ENCODE results near the gene THRB. TPM values are rescaled to one million over a fixed set of nuclear protein-coding genes. Genes with fewer than 3 reads are reported as not detected.

The THRB gene
- total and polyA plus RNA-seq, 10 donors, result 1.00 to 26.6 (median 16.2) TPM

- Histone ChIP-seq H3K27me3 (replicated peaks in 1 of 7) (no peaks in the 10 kb centered on the region), H3K36me3 (no peaks in the 10 kb centered on the region), H3K9me3 (no peaks in the 10 kb centered on the region), H3K4me3 (no peak overlapping the region), H3K27ac (no peak overlapping the region), H3K4me1 (peaks cover 0 to 3% (median 0%) of the 10 kb centered on the region in 6 donors)
- WGBS, 5 donors, result 56 to 81% (median 70%) methylated on average over 1 of the region's 1 CpG
- DNase-seq, result no peak
- intact Hi-C loops (cut with DNase I; ENCODE audit: low total_unique reads), result no loop called here
- TF ChIP-seq CTCF (IDR thresholded peaks at IDR 0.05 in 8 of 11, conservative IDR thresholded peaks at IDR 0.05 in 3 of 11), result no peak
- TF ChIP-seq POLR2A (IDR thresholded peaks at IDR 0.05), result no peak
- TF ChIP-seq POLR2AphosphoS5 (IDR thresholded peaks at IDR 0.05), result no peak
These were observed 154.5 kb downstream of the THRB start for GRCh38 chr3:24340161-24340560.

GRCh38 chr3:24339266-24339825 lies 155.3 kb downstream of the THRB start:
- no peaks in the 10 kb centered on the region for H3K27me3 ChIP-seq (replicated peaks in 1 of 7)
- no peaks in the 10 kb centered on the region for H3K9me3 ChIP-seq
- no peak overlapping the region for H3K4me3 ChIP-seq
- WGBS, 5 donors, result 68 to 89% (median 81%) methylated on average over 5 of the region's 5 CpGs
- H3K4me1 ChIP-seq, result peaks cover 0 to 3% (median 0%) of the 10 kb centered on the region in 6 donors
- TF ChIP-seq CTCF (IDR thresholded peaks at IDR 0.05 in 8 of 11, conservative IDR thresholded peaks at IDR 0.05 in 3 of 11), result no peak
- no peak for TF ChIP-seq POLR2AphosphoS5 (IDR thresholded peaks at IDR 0.05)
- no peak for TF ChIP-seq POLR2A (IDR thresholded peaks at IDR 0.05)
- H3K27ac ChIP-seq, result no peak overlapping the region
- no peak for DNase-seq
- H3K36me3 ChIP-seq, result peaks cover 0 to 5% (median 0%) of the 10 kb centered on the region in 6 donors
- intact Hi-C loops (cut with DNase I; ENCODE audit: low total_unique reads), result no loop called here

- TF ChIP-seq CTCF (IDR thresholded peaks at IDR 0.05 in 8 of 11, conservative IDR thresholded peaks at IDR 0.05 in 3 of 11) (no peak), POLR2AphosphoS5 (IDR thresholded peaks at IDR 0.05) (no peak), POLR2A (IDR thresholded peaks at IDR 0.05) (no peak)
- no peak for DNase-seq
- H3K4me3 ChIP-seq, result no peak overlapping the region
- intact Hi-C loops (cut with DNase I; ENCODE audit: low total_unique reads), result no loop called here
- H3K9me3 ChIP-seq, result no peaks in the 10 kb centered on the region
- WGBS, 5 donors, result 82 to 88% (median 84%) methylated on average over 5 of the region's 5 CpGs
- H3K36me3 ChIP-seq, result peaks cover 0 to 5% (median 0%) of the 10 kb centered on the region in 6 donors
- H3K4me1 ChIP-seq, result peaks cover 0 to 3% (median 0%) of the 10 kb centered on the region in 6 donors
- H3K27me3 ChIP-seq (replicated peaks in 1 of 7), result no peaks in the 10 kb centered on the region
- no peak overlapping the region for H3K27ac ChIP-seq
These were observed 156.1 kb downstream of the THRB start for GRCh38 chr3:24338409-24339130.

- 74 to 89% (median 87%) methylated on average over 3 of the region's 3 CpGs for WGBS, 5 donors
- TF ChIP-seq CTCF (IDR thresholded peaks at IDR 0.05 in 8 of 11, conservative IDR thresholded peaks at IDR 0.05 in 3 of 11), result no peak
- TF ChIP-seq POLR2AphosphoS5 (IDR thresholded peaks at IDR 0.05), result no peak
- TF ChIP-seq POLR2A (IDR thresholded peaks at IDR 0.05), result no peak
- H3K36me3 ChIP-seq, result peaks cover 0 to 5% (median 0%) of the 10 kb centered on the region in 6 donors
- DNase-seq, result no peak
- intact Hi-C loops (cut with DNase I; ENCODE audit: low total_unique reads), result no loop called here
- H3K27ac ChIP-seq, result no peak overlapping the region
- H3K4me1 ChIP-seq, result peaks cover 0 to 3% (median 0%) of the 10 kb centered on the region in 6 donors
- H3K9me3 ChIP-seq, result no peaks in the 10 kb centered on the region
- no peak overlapping the region for H3K4me3 ChIP-seq
- H3K27me3 ChIP-seq (replicated peaks in 1 of 7), result no peaks in the 10 kb centered on the region
These were observed 158.5 kb downstream of the THRB start for GRCh38 chr3:24336101-24336500.
